ENCODE data around the gene PKDCC. TPM values are rescaled to one million over a fixed set of nuclear protein-coding genes. Genes with fewer than 3 reads are reported as not detected.
A peak's percentile ranks its signal among the peaks of the same experiment; 100 is the strongest.

PKDCC gene
- total RNA-seq, 1 donor from 2014 or later = not detected

GRCh38 chr2:42045848-42046748, 1.7 kb upstream of the PKDCC start:
- CTCF ChIA-PET = no interaction called here
- no peak overlapping the region for H3K27ac Mint-ChIP-seq
- peak overlapping the region; percentile 7 for H3K4me3 Mint-ChIP-seq
- peaks cover 48% of the 10 kb centered on the region for H3K27me3 Mint-ChIP-seq
- POLR2A ChIA-PET = no interaction called here
- intact Hi-C loops (cut with micrococcal nuclease) = no loop called here
- no peak for TF ChIP-seq CTCF (IDR thresholded peaks at IDR 0.05)
- no peak for DNase-seq
- H3K9me3 Mint-ChIP-seq = no peaks in the 10 kb centered on the region
- ATAC-seq (ENCODE audit: low read depth) = no peak
- peaks cover 6% of the 10 kb centered on the region for H3K4me1 Mint-ChIP-seq
- no peaks in the 10 kb centered on the region for H3K36me3 Mint-ChIP-seq (ENCODE audit: low read depth)

GRCh38 chr2:42046819-42047487, 868 bp upstream of the PKDCC start:
- H3K4me3 Mint-ChIP-seq = peak overlapping the region; percentile 70
- peaks cover 6% of the 10 kb centered on the region for H3K4me1 Mint-ChIP-seq
- no peak for DNase-seq
- no peak for TF ChIP-seq CTCF (IDR thresholded peaks at IDR 0.05)
- H3K27ac Mint-ChIP-seq = no peak overlapping the region
- intact Hi-C loops (cut with micrococcal nuclease) = no loop called here
- ATAC-seq (ENCODE audit: low read depth) = peak; percentile 20
- POLR2A ChIA-PET = no interaction called here
- H3K27me3 Mint-ChIP-seq = peaks cover 53% of the 10 kb centered on the region
- no peaks in the 10 kb centered on the region for H3K36me3 Mint-ChIP-seq (ENCODE audit: low read depth)
- H3K9me3 Mint-ChIP-seq = no peaks in the 10 kb centered on the region
- CTCF ChIA-PET = no interaction called here

DNA sequence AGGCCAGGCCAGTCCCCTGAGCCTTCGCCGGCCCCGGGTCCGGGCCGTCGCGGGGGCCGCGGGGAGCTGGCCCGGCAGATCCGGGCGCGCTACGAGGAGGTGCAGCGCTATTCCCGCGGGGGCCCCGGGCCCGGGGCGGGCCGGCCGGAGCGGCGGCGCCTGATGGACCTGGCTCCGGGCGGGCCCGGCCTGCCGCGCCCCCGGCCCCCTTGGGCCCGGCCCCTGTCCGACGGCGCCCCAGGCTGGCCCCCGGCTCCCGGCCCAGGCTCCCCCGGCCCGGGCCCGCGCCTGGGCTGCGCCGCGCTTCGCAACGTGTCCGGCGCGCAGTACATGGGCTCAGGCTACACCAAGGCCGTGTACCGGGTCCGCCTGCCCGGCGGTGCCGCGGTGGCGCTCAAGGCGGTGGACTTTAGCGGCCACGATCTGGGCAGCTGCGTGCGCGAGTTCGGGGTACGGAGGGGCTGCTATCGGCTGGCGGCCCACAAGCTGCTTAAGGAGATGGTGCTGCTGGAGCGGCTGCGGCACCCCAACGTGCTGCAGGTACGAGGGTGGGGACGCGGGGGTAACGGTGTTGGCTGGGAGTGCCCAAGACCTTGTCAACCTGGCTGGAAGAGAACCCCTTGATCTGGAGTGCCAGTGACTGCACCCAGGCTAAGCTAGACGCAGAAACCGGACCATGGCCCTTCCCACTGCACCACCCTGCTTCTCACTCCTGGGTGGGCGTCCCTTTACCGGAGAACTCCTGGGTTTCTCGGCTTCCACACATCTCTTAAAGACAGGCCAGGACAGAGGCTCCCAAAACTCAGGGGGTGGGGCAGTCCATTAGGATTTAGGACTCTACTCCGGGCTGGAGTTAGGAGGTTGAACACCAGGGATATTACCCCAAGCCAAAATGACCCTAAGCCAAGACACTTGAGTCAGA, 739 bp downstream of the PKDCC start:
- no peaks in the 10 kb centered on the region for H3K9me3 Mint-ChIP-seq
- no peak for ATAC-seq (ENCODE audit: low read depth)
- ChIA-PET CTCF (no interaction called here), POLR2A (no interaction called here)
- peaks cover 48% of the 10 kb centered on the region for H3K27me3 Mint-ChIP-seq
- peak; percentile 18 for DNase-seq
- peak overlapping the region; percentile 46 for H3K4me3 Mint-ChIP-seq
- peaks cover 6% of the 10 kb centered on the region for H3K4me1 Mint-ChIP-seq
- no peak for TF ChIP-seq CTCF (IDR thresholded peaks at IDR 0.05)
- intact Hi-C loops (cut with micrococcal nuclease) = no loop called here
- H3K27ac Mint-ChIP-seq = no peak overlapping the region
- no peaks in the 10 kb centered on the region for H3K36me3 Mint-ChIP-seq (ENCODE audit: low read depth)

- Mint-ChIP-seq H3K9me3 (no peaks in the 10 kb centered on the region), H3K27me3 (peaks cover 41% of the 10 kb centered on the region), H3K4me3 (no peak overlapping the region), H3K36me3 (ENCODE audit: low read depth) (no peaks in the 10 kb centered on the region), H3K4me1 (peaks cover 6% of the 10 kb centered on the region), H3K27ac (no peak overlapping the region)
- CTCF ChIA-PET = no interaction called here
- POLR2A ChIA-PET = no interaction called here
- ATAC-seq (ENCODE audit: low read depth) (no peak), DNase-seq (no peak)
- intact Hi-C loops (cut with micrococcal nuclease) = no loop called here
- no peak for TF ChIP-seq CTCF (IDR thresholded peaks at IDR 0.05)
Measured at GRCh38 chr2:42049221-42050009, 1.6 kb downstream of the PKDCC start.

Data from activated B cell treated with CpG ODN at 0.5 μM for 24 hours (primary cell).